NCI-H226 (cell line): ENCODE measurements around the gene PSD2.

Experiments
- DNase-seq: peaks from one replicate; pipeline ENCODE4 v3.0.0-alpha.2; 2015

PSD2 gene

DNA sequence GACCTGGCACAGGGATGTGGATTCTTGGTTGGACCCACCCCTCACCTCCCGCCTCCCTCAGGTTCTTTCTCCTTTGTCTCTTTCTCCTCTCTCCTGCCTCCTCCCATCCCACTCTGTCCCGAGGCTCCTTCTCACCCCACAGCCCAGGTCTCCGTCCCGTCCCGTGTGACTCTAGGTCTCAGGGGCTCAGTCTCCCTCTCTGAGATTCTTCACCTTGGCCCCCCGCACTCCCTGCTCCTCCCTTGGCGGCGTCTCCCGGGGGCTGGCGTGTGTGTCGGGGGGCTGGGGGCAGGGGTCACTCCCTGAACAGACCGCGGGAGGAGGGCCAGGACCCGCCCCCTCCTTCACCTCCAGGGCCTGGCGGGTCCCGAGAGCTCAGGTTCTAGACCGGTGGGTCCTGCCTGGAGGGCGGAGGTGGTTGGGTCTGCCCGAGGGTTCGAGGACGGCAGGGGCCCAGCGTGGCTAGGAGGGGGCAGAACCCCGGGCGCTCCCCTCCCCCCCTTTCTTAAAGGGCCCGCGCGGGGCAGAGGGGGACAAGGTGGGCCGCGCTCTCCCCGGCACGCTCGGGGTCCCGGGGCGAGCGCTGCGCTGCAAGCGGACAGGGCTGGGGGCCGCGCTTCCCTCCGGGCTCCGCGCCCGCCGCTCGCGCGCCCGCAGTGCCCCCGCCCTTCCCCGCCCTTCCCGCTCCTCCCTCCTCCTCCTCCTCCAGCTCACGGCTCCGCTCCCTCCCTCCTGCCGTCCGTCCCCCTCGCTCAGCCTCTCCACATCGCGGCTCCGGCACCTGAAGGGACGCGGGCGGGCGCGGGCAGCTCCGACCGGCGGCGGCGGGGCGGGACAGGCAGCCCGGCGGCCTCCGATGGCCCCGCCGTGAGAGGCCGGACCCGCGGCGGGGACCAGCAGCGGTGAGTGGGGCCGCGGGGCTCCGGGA is at the start of gene PSD2:
TSS of gene PSD2 (plus strand) at position 735 of the 928 bp plus-strand sequence. CDS start 13,633 bp downstream, outside the sequence.
- DNase-seq = peak; percentile 39

DNA sequence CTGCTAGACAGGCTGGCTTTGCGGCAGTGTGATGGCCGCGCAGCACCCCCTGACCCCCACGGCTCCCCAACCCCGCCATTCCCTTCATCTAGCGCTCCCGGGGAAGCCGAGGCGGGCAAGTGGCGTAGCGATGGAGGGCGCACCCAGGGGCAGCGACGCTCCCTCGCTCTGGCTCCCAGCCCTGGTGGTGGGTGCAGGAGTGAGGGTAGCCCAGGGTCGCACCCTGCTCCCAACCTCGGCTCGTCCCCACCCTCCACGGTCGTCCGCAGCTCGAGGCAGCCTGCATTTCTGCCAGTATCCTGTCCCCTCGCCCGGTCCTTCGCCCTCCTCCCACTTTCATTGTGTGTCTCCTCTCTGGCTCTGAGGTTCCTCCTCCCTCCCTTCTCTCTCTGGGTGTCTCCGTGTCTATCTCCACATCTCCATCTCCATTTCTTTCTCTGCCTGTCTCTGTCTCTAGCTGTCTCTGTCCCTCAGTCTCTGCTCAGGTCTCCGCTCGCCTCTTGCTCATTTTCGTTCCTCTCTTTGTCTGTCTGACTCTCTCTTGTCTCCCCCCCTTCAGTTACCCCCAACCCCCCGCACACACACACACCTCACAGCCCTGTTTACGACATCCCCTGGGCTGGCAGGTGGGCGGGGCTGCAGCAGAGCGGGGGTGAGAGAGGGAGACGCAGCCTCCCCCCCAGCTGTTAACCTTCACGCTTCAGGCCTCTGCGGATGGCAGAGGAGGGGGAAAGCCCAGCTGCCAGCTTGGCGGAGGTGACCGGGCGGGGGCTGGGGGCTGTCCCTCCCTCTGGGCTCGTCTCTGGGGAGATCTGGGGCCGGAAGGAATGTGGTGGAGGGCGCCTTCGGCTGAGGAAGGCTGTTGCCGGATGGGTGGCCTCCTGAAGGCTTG is 48.7 kb upstream of the PSD2 start:
- DNase-seq = no peak

DNA sequence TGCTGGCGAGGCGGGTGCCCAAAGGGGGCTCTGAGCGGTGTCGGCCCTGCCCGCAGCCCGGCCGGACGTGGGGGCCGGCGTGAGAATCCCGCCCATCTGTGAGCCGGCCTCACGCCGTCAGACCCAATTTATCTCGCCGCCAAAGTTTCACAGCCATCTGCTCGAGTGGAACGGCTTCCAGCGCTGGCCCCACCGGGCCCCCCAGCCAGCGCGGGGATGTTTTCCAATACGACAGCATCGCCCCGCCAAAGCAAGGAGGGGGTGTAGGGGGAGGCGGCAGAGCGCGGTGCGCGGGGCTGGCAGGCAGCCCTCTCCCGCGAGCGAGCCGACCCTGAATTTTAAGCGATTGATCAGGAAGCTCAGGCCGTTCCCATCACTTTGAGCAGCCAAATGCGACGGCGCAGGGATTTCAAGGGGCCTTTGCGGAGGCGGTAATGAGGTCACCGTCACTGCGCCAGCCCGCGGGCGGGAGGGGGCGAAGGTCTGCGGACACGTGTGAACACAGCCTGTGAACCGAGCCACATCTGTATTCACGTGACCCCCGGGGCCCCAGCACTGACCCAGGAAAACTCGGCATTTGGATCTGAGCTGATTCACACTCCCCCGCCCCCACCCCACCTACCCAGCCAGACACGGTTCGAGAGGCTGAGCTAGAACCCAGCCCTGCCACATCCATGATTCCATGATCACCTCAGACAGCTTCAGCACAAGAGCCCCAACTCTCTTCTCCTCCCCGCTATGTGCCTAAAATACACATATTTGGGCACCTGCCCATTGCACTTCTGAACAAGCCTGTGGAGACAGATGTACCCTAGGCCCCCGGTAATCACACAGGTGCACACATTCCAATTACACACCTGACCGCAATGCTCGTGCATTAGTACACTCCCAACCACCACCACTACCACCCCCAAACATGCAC is 47.8 kb upstream of the PSD2 start:
- DNase-seq = no peak

DNA sequence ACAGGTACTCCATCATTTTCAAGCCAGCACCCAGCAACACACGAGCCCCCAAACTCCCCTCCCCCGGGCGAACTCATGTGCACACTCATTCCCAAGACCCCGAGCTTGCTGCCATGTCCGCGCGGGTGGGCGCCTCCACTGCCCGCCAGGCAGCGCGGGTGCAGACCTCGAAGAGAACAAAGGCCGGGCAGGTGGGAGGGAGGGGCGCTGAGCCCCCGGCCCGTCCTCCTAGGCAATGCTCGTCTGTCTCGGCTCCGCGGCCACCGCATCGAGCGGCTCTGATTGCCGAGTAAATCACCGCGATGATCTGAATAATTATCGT is 47.1 kb upstream of the PSD2 start:
- no peak for DNase-seq

DNA sequence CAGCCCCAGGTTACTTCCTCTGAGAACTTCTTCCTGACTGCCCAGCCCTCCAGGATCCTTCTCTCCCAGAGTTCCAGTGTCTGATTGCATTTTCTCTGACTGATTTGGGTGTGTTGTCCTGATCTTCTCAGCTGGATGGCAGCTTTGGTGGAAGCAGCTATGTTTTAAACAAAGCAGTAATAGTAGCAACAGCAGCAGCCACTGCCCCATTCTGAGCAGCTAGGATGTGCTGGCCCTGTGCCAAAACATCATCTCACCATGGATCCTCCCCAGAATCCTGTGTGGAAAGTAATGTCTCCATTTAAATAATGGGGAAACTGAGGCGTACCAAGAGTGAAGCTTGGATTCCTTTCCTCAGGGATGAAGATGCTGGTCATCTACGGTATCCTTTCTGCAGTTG is 46.4 kb upstream of the PSD2 start:
- no peak for DNase-seq

DNA sequence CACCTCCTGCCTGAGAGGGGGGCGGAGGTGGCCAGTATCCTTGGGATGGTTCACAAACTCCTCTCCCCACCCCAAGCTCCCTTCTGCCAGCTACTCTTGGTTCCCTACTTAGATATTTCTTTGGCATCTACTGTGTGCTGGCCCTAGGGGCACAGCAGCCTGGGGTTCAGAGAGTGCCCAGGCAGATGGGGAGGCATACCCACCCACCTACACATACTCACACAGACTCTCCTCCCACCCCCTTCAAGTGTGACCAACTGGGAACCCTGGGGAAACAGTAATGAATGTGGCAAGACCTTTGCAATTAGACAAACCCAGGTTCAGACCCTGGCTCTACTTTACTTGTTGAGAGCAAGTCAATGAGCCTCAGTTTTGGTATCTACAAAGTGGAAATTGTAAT is 44.4 kb upstream of the PSD2 start:
- DNase-seq = no peak

DNA sequence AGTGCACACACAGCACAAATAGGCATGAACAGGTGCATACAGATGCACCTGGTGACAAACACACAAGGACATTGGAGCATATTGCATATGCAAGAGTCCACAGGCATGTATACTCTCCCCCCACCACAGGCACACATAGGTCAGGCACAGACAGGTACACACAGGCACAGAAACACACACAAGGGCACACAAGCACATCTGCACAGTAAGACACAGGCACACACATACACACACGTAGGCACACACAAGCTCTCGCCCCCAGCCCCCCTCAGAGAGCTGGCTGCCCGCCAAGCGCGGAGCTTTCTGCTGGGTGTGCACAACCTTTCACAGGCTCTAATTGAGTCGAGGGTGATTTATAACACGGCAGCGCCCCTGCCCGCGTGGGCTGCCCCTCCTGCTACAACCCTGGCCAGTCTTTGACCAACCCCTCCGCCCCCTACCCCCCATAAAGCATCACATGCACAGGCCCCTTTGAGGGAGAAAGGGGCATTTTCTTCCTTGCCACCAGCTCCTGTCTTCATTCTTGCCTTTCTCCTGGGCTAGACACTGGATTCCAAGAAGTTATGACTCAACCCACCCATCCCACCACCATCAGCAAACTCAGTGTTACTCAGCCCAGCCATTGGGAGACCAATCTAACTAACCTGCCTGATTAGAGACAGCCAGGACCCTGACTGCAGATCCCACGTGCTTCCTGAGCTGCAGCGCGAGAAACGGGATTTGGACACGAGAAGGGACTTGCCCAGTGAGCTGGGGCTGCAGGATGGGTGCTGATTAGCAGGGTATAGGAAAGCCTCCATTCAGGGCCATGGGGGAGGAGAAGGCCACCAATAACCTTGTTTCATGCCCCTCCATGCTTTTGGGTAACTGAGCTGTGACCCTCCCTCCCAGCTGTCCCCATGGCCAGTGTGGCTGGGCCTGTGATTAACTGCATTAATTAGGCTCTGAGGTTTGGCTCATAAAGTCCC is 42.8 kb upstream of the PSD2 start:
- peak; percentile 51 for DNase-seq

DNA sequence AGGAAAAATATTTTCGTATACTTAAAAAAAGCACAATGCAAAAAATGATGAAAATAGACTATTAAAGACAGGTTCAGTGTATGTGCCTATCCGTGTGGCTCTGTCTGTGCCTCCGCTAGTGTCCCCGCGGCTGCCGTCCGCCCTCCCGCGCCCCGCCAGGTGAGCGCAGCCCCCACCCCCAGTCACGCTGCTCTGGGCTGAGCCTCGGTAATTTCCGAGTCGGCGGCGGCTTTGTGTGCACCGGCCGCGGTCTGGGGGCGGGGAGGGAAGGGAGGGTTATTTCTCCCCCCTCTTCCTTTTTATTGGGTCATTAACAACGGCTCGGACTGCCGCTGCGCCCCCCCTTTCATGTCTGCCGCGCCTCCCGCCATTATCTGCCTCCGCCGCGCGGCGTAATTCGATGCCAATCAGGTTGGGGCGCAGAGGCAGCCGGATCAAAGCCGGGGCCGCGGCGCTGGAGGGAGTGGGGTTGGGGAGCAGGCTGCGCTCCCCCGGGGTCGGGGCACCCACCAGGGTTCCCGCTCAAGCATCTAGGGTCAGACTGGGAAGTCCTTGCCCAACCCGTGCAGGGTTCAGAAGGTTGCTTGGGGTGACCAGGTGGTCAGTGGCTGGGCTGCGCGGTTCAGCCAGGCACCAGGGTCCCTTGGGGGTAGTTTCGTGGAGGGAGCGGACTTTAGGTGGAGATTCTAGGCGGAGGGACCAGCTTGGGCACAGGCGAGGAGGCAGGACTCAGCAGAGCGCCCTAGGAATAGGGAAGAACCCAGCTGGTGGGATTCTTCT is 39.5 kb upstream of the PSD2 start:
- no peak for DNase-seq

DNA sequence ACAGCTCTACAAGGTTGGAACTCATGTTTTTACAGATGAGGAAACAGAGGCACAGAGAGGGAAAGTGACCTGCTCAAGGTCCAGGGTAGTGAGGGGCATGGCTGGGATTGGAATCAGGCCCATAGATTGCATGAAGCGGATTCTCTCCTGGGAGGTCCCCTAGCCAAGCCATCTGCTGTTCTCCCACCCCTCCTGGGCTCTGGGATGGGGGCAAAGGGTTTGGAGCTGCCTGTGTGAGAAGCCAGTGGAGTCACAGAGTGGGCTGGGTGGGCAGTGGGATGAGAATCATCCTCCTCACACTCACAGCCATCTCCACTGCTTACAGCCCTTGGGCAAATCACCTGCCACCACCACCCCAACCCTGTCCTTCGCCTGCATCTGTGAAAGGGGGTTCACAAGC is 38.6 kb upstream of the PSD2 start:
- no peak for DNase-seq

DNA sequence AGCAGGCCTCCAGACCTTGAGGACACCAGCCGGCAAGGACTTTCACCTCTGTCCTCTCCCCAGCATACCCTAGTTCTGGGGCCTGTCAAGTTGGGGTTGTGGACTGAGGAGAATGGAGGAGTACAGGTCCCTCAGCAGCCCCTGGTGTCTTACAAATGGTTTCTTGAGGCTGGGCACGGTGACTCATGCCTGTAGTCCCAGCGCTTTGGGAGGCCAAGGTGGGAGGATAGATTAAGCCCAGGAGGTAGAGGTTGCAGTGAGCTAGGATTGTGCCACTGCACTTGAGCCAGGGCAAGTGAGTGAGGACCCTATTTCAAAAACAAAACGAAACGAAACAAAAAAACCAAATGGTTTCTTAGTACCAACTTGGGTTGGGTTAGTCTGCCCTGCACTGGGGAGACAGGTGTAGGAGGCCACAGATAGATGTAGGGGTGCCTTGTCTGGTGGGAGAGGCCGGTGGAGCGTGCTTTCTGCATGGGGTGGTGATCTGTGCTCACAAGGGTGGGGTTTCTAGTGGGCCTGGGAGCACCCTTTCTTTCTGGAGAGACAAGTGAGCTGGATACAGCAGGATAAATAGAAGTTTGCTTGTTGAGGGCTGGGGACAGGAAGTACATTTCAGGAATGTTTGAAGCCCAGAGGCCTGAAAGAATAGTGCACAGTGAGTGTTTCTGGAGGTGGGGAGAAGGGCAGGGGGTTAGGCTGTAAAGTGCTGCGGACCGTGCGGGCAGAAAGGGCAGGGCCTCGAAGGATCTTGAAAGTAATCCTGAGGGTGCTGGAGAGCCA is 37.7 kb upstream of the PSD2 start:
- no peak for DNase-seq

DNA sequence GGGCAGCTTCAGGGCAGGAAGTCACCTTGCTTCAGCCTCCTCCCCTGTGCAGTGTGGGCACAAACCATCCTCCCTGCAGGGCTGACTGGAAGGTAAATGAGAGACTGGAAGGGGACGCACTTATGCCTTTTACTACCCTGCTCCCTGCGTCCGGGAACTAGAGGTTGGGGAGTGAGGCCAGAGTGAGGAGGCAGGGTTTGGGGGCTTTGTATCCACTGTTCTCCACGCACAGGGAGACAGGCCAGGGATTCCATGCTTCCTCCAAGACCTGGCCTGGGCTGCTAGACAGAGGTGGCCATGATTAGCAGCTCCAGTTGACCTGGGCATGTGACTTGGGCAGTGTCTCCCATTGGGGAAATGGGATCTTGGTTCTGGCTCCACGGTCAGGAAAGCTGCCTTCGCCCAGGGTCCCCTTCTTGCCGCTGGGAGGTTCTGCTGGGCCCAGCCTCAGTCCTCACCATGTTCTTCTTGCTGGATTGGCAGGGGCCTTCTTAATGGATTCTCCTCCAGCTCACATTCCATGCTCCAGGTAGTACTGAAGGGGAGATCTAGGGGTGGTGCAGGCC is 37.0 kb upstream of the PSD2 start:
- no peak for DNase-seq

DNA sequence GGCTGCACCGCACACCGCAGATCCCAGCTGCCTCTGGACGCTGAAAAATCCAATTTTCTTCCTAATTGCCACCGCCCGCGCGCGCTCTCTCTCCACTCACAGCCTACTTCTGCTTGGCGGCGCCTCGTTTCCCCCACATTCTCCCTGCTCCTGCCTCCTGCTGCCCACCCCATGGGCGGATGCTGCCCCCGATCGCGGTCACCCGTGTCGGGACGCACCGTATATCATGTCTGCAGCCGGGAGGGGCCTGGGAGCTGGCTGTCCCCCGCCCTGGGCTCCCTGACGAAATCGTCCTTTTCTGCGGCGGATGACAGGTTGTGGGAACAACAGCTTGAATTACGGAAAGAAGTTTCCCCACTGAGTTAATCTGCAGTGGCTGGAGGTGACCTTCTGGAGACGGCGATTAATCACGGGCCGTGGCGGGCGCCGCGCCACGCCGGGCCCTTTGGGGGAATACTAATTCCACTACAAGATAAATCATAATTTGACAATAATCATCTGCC is 36.3 kb upstream of the PSD2 start:
- DNase-seq = no peak

DNA sequence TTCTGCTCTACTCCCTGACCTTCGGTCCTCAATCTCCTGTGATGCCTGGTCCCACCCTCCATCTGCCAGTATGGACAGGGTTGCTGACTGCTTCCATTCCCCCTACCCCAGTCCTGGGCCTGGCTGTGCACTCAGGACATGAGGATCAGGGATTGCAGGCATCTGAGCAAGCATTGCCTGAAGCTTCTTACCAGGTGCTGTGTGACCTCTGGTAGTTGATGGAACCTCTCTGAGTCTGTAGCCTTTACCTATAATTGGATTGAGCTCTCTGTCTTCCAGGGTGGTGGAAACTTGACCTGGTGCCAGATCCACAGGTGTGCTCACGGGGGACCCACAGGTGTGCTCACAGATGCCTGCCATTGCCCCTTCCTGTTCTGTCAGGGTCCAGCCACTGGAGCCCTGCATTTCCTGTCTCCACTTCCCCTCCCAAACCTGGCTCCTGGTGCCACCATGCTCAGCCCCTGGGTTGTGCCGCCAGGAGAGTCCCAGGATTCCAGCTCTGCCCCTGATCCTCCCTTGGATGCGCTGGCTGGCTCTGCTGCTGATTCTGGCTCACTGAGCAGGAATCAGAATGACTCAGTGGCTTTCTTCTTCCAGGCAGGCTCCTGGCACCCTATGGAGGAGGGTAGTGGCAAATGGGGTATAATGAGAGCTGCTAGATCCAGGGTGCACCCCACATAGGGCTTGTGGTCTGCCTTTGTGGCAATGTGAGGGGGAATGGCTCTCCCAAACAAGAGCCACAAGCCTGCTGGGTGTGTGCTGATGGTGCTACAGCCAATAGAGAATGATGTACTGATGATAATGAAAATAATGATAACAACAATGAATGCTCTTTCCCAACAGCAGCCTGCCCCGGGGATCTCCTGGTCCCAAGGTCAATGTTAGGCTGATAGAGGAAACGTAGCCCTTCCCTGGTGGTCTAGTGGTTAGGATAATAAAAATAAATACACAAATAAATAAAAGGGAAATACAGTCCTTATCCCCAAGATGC is 35.2 kb upstream of the PSD2 start:
- peak; percentile 81 for DNase-seq

DNA sequence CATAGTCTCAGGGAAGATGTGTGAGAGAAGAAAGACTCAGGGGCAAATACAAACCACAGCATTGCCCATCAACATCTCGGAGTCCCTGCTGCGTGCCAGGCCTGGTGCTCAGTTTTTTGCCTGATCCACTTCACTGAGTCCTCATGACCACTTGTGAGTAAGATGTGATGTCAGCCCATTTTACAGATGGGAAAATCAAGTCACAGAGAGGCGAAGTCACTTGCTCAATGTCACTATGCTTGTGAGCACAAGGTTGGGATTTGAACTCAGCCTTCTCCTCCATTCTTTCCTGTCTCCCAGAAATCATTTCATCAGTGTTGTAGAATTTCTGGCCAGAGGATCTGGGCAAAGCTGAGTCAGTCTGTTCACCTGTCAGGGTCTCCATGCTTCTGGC is 34.6 kb upstream of the PSD2 start:
- no peak for DNase-seq

DNA sequence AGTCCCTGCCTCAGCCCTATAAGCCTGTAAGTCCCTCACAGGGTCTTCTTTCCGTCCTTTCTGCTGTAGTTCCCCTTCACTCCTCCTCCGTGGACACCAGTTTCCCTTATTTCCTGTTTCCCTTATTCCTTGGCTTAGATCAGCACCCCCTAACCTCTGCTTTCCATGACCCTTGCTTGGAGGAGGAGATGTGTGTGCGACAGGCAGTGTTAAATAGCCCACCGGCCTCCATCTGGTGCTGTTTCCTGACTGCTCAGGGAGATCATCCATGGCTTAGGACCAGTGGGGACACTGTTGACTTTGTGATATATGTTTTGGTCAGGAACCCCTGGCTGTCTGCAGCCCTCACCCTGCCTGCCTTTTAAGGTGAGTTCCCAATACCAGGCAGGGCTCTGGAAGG is 34.1 kb upstream of the PSD2 start:
- DNase-seq = no peak

DNA sequence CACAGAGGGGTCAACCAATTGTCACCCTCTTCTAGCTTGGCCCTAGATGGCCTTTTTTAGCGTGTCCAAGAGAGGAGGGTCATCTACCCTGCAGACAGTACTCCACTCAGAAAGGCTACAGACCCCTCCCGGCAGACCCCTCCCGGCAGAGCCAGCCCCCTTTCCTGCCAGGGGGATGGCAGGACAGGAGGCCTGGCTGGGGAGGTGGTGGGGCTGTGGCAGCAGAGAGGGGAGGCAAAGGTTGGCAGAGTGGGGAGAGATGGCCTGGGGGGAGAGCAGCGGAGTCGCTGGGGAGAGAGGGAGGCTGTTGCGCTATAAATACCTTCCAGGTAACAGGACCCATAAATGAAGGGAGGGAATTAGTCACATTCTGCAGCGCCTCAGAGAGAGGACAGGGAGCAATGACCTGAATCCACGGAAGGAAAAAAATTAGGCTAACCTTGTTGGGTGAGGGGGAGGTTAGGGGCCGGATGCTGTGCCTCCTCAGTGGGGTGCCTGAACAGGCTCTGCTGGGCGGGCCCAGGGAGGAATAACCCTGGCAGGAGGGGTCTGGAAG is 32.9 kb upstream of the PSD2 start:
- no peak for DNase-seq

DNA sequence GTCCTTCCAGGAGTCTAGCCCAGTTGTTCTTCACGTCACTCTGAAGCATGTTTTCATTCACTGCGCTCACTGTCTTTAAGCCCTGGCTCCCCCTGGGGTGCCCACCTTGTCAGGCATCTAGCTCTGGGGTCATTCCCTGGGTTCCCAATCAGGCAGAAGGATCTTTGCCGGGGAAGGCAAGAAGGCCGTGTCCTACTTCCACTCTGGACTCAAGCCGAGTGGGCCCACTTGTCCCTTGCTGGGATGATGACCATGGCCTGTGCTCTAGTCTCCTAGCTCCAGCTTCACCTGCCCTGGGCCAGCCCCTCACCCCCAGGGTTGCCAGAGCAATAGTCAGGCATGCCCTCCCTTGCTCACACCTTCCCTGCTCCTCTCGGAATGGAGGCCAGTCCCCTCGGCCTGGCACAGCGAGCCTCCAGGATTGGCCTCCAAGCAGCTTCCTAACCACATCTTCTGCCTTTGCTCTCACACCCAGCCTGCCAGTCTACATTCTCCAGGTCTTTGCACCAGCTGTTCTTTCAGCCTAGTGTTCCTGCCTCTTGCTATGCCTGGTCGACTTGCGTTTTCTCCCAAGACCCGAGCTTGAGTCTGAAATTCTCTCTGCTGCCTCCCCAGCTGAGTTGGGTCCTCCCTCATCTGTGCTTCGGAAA is 32.2 kb upstream of the PSD2 start:
- no peak for DNase-seq
